Endothelial cell (in vitro differentiated cells): ENCODE results near the gene TMEM59L. TPM values are rescaled to one million over a fixed set of nuclear protein-coding genes. Genes with fewer than 3 reads are reported as not detected.

ENCODE experiments used
- DNase-seq: peaks from one replicate; pipeline ENCODE4 v3.0.0; 2021; ENCODE audit warnings: low spot score
- H3K27ac Mint-ChIP-seq: one replicate; pipeline ENCODE4 v1.8.0; 2021; ENCODE audit warnings: mixed read lengths, inconsistent platforms; ENCODE audit not compliant: unreplicated experiment
- H3K27me3 Mint-ChIP-seq: one replicate; pipeline ENCODE4 v1.8.0; 2021; ENCODE audit warnings: mild to moderate bottlenecking, moderate library complexity, mixed read lengths, inconsistent platforms; ENCODE audit not compliant: unreplicated experiment
- H3K36me3 Mint-ChIP-seq: one replicate; pipeline ENCODE4 v1.8.0; 2021; ENCODE audit warnings: mild to moderate bottlenecking, low read depth, mixed read lengths, inconsistent platforms; ENCODE audit not compliant: unreplicated experiment
- H3K4me1 Mint-ChIP-seq: one replicate; pipeline ENCODE4 v1.8.0; 2021; ENCODE audit warnings: mild to moderate bottlenecking, mixed read lengths, inconsistent platforms; ENCODE audit not compliant: unreplicated experiment
- H3K4me3 Mint-ChIP-seq: one replicate; pipeline ENCODE4 v1.8.0; 2021; ENCODE audit warnings: mild to moderate bottlenecking, mixed read lengths, inconsistent platforms; ENCODE audit not compliant: unreplicated experiment
- H3K9me3 Mint-ChIP-seq: one replicate; pipeline ENCODE4 v1.8.0; 2021; ENCODE audit warnings: mixed read lengths, inconsistent platforms; ENCODE audit not compliant: unreplicated experiment
- total RNA-seq: library from RNA; stranded (reverse); fragmentation: NEBNext Ultra II Directional; extraction: Animal tissue kit (Norgen Biotek cat#: 25700); gene quantifications from one replicate; pipeline ENCODE4 v1.2.1, GENCODE V29; 2021; ENCODE audit not compliant: unreplicated experiment
- TF ChIP-seq, protein P1 (sequence below): fragments of 200-600 bp; sonication (generic); IDR thresholded peaks from one replicate; pipeline ENCODE4 v1.5.0; 2021; ENCODE audit warnings: antibody characterized with exemption; ENCODE audit not compliant: unreplicated experiment

Gene TMEM59L
- total RNA-seq, 1 donor from 2014 or later, result 0.15 TPM

DNA sequence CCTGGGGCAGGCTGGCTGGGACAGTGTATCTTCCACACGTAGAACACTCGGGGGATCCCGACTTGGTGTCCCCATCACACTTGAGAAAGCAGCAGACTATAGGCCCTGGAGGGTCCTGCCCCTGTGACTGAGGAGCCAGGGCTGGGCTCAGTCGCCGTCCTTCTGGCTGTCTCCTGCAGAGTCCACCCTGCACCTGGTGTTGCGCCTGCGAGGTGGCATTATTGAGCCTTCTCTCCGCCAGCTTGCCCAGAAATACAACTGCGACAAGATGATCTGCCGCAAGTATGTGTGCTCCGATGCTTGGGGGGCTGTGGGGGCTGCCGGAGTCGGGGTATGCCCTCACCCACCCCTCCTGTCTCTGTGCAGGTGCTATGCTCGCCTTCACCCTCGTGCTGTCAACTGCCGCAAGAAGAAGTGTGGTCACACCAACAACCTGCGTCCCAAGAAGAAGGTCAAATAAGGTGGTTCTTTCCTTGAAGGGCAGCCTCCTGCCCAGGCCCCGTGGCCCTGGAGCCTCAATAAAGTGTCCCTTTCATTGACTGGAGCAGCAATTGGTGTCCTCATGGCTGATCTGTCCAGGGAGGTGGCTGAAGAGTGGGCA, 37.9 kb upstream of the TMEM59L start:
- TF ChIP-seq, protein P1, sequence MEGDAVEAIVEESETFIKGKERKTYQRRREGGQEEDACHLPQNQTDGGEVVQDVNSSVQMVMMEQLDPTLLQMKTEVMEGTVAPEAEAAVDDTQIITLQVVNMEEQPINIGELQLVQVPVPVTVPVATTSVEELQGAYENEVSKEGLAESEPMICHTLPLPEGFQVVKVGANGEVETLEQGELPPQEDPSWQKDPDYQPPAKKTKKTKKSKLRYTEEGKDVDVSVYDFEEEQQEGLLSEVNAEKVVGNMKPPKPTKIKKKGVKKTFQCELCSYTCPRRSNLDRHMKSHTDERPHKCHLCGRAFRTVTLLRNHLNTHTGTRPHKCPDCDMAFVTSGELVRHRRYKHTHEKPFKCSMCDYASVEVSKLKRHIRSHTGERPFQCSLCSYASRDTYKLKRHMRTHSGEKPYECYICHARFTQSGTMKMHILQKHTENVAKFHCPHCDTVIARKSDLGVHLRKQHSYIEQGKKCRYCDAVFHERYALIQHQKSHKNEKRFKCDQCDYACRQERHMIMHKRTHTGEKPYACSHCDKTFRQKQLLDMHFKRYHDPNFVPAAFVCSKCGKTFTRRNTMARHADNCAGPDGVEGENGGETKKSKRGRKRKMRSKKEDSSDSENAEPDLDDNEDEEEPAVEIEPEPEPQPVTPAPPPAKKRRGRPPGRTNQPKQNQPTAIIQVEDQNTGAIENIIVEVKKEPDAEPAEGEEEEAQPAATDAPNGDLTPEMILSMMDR, result no peak
- Mint-ChIP-seq H3K36me3 (peaks cover 19% of the 10 kb centered on the region), H3K4me1 (peaks cover 9% of the 10 kb centered on the region), H3K4me3 (peak overlapping the region; percentile 72), H3K9me3 (no peaks in the 10 kb centered on the region), H3K27ac (no peak overlapping the region), H3K27me3 (peaks cover 6% of the 10 kb centered on the region)
- DNase-seq, result no peak

DNA sequence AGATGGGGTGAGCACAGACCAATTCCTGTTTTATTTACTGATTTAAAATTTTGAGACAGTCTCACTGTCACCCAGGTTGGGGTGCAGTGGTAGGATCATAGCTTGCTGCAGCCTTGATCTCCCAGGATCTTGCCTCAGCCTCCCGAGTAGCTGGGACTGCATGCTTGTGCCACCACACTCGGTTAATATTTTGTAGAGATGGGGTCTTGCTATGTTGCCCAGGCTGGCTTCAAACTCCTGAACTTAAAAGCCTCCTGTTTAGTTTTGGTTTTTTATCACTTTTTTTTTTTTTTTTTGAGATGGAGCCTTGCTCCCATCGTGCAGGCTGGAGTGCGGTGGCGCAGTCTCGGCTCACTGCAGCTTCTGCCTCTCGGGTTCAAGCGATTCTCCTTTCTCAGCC, 36.3 kb upstream of the TMEM59L start:
- H3K36me3 Mint-ChIP-seq, result peaks cover 19% of the 10 kb centered on the region
- peaks cover 9% of the 10 kb centered on the region for H3K4me1 Mint-ChIP-seq
- no peaks in the 10 kb centered on the region for H3K9me3 Mint-ChIP-seq
- no peak for DNase-seq
- peaks cover 6% of the 10 kb centered on the region for H3K27me3 Mint-ChIP-seq
- peak overlapping the region; percentile 37 for H3K4me3 Mint-ChIP-seq
- no peak overlapping the region for H3K27ac Mint-ChIP-seq
- TF ChIP-seq, protein P1, result no peak

DNA sequence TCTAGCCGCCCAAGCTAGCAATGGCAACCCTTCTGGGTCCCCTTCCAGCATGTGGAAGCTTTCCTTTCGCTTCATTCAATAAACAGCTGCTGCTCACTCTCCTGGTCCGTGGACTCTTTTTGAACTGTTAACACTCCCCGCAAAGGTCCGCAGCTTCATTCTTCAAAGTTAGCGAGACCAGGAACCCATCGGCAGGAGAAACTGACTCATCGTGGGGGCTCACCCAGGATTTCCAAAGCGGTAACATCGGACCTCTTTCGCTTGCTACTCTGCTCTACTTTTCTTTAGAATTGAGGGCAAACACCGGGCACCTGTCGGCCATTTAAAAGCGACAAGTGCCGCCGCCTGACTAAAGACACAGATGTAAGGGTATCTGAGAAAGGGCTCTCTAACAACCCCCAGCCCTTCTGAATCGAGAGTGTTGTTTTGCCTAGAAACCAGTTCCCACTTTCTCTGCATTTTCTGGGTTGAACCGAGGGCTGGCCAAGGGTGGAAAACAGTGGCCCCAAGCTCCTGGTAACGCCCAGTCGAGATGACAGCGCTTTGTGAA, 35.2 kb upstream of the TMEM59L start:
- Mint-ChIP-seq H3K36me3 (peaks cover 18% of the 10 kb centered on the region), H3K4me3 (no peak overlapping the region), H3K9me3 (no peaks in the 10 kb centered on the region), H3K27me3 (peaks cover 4% of the 10 kb centered on the region), H3K27ac (no peak overlapping the region), H3K4me1 (peaks cover 8% of the 10 kb centered on the region)
- DNase-seq, result no peak
- TF ChIP-seq, protein P1, result no peak

DNA sequence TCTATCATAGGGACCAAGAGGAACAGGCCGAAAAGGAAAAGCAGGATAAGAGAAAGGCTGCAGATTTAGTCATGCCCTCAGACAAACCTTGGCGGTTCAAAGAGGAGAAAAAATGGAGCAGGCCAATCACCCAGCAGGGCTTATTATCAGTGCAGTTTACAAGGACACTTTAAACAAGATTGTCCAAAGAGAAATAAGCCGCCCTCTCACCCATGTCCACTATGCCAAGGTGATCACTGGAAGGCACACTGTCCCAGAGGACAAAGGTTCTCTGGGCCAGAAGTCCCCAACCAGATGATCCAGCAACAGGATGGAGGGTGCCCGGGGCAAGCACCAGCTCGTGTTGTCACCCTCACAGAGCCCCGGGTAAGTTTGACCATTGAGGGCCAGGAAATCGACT, 32.4 kb upstream of the TMEM59L start:
- no peak for DNase-seq
- Mint-ChIP-seq H3K27ac (no peak overlapping the region), H3K4me1 (peaks cover 8% of the 10 kb centered on the region), H3K27me3 (peaks cover 1% of the 10 kb centered on the region), H3K36me3 (peaks cover under 1% of the 10 kb centered on the region), H3K9me3 (no peaks in the 10 kb centered on the region), H3K4me3 (no peak overlapping the region)
- TF ChIP-seq, protein P1, result no peak

DNA sequence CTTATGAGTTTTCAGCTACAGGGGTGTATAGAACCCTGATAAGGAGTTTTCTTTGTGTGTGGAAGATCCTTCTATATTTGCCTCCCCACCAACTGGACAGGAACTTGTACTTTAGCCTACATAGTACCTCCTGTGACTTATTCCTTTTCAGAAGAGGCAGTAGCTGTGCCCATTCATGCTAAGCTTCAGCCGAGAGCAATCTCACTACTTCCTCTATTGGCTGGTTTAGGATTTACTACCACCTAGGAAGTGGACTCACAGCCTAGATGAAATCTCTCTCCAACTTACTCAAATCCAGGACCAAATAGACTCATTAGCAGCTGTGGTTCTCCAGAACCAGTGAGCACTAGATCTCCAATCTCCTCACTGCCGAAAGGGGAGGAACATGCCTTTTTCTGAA, 26.4 kb upstream of the TMEM59L start:
- peaks cover 12% of the 10 kb centered on the region for H3K36me3 Mint-ChIP-seq
- no peak for DNase-seq
- H3K4me3 Mint-ChIP-seq, result no peak overlapping the region
- H3K9me3 Mint-ChIP-seq, result no peaks in the 10 kb centered on the region
- peak overlapping the region; percentile 84 for H3K27ac Mint-ChIP-seq
- TF ChIP-seq, protein P1, result no peak
- H3K4me1 Mint-ChIP-seq, result peaks cover 38% of the 10 kb centered on the region
- H3K27me3 Mint-ChIP-seq, result peaks cover 13% of the 10 kb centered on the region
